MM.1S (cell line): ENCODE results near the gene CFAP65.

Source experiments
- DNase-seq: peaks from one replicate; pipeline ENCODE4 v3.0.0-alpha.2; 2015
- H2AFZ ChIP-seq: fragments of 300-600 bp; sonication (generic); 2 replicates; pipeline ENCODE4 v1.6.0; 2016; ENCODE audit warnings: antibody characterized with exemption, low read length
- H3F3A ChIP-seq: fragments of 300-600 bp; sonication (generic); 2 replicates; pipeline ENCODE4 v1.6.1; 2016; ENCODE audit warnings: mild to moderate bottlenecking, antibody characterized with exemption, low read length, moderate library complexity, mixed read lengths; ENCODE audit not compliant: insufficient read depth
- H3K27ac ChIP-seq: fragments of 300-600 bp; sonication (generic); 2 replicates; pipeline ENCODE4 v1.5.1; 2016; ENCODE audit warnings: mild to moderate bottlenecking, low read length
- H3K27me3 ChIP-seq: fragments of 300-600 bp; sonication (generic); replicated peaks from 2 replicates; pipeline ENCODE4 v1.6.0; 2016; ENCODE audit warnings: low read length; ENCODE audit not compliant: insufficient read depth
- H3K36me3 ChIP-seq: fragments of 300-600 bp; sonication (generic); replicated peaks from 2 replicates; pipeline ENCODE4 v1.6.1; 2016; ENCODE audit warnings: mild to moderate bottlenecking, low read length, mixed read lengths; ENCODE audit not compliant: insufficient read depth
- H3K4me1 ChIP-seq: fragments of 300-600 bp; sonication (generic); 2 replicates; pipeline ENCODE4 v1.6.1; 2016; ENCODE audit warnings: low read length, mixed read lengths
- H3K4me2 ChIP-seq: fragments of 300-600 bp; sonication (generic); 2 replicates; pipeline ENCODE4 v1.6.0; 2016; ENCODE audit warnings: low read depth, low read length
- H3K4me3 ChIP-seq: fragments of 300-600 bp; sonication (generic); 2 replicates; pipeline ENCODE4 v1.5.1; 2016; ENCODE audit warnings: low read length, mixed read lengths
- H3K79me2 ChIP-seq: fragments of 300-600 bp; sonication (generic); 2 replicates; pipeline ENCODE4 v1.6.1; 2016; ENCODE audit warnings: mixed run types, low read length, mixed read lengths
- H3K9ac ChIP-seq: fragments of 300-600 bp; sonication (generic); 2 replicates; pipeline ENCODE4 v1.6.1; 2016; ENCODE audit warnings: low read length, mixed read lengths
- H3K9me2 ChIP-seq: fragments of 300-600 bp; sonication (generic); replicated peaks from 2 replicates; pipeline ENCODE4 v1.6.1; 2016; ENCODE audit warnings: mild to moderate bottlenecking, low read length, mixed read lengths; ENCODE audit not compliant: insufficient read depth
- H3K9me3 ChIP-seq: fragments of 300-600 bp; sonication (generic); replicated peaks from 2 replicates; pipeline ENCODE4 v1.6.1; 2016; ENCODE audit warnings: mild to moderate bottlenecking, low read length, mixed read lengths; ENCODE audit not compliant: insufficient read depth
- H4K20me1 ChIP-seq: fragments of 300-600 bp; sonication (generic); 2 replicates; pipeline ENCODE4 v1.6.1; 2016; ENCODE audit warnings: mild to moderate bottlenecking, low read length, moderate library complexity, mixed read lengths; ENCODE audit not compliant: insufficient read depth
- CTCF ChIP-seq: fragments of 300-600 bp; sonication (generic); IDR thresholded peaks from 2 replicates; pipeline ENCODE4 v1.5.1; 2016; ENCODE audit warnings: antibody characterized with exemption, low read length, mixed read lengths
- EZH2 ChIP-seq: fragments of 300-600 bp; sonication (generic); optimal IDR thresholded peaks from 2 replicates; pipeline ENCODE3; 2017; ENCODE audit warnings: low read depth, mild to moderate bottlenecking, antibody characterized with exemption, low read length, mixed read lengths
- EZH2phosphoT487 ChIP-seq: fragments of 300-600 bp; sonication (generic); IDR thresholded peaks from 2 replicates; pipeline ENCODE4 v1.6.1; 2018; ENCODE audit warnings: antibody characterized with exemption, low read length

Gene CFAP65

GRCh38 chr2:219072741-219073250 is 31.5 kb upstream of the CFAP65 start:
- Histone ChIP-seq H3K36me3 (no peaks in the 10 kb centered on the region; the same call in 1 of the 2 replicates), H3K4me2 (no peak overlapping the region), H2AFZ (no peak overlapping the region), H3K9ac (no peak overlapping the region), H3K27ac (no peak overlapping the region), H3K4me3 (no peak overlapping the region), H3F3A (no peaks in the 10 kb centered on the region), H3K79me2 (no peaks in the 10 kb centered on the region), H3K27me3 (no peaks in the 10 kb centered on the region), H3K9me3 (no peaks in the 10 kb centered on the region), H4K20me1 (no peaks in the 10 kb centered on the region), H3K9me2 (no peaks in the 10 kb centered on the region), H3K4me1 (no peaks in the 10 kb centered on the region)
- TF ChIP-seq EZH2, result no peak
- no peak for DNase-seq

DNA sequence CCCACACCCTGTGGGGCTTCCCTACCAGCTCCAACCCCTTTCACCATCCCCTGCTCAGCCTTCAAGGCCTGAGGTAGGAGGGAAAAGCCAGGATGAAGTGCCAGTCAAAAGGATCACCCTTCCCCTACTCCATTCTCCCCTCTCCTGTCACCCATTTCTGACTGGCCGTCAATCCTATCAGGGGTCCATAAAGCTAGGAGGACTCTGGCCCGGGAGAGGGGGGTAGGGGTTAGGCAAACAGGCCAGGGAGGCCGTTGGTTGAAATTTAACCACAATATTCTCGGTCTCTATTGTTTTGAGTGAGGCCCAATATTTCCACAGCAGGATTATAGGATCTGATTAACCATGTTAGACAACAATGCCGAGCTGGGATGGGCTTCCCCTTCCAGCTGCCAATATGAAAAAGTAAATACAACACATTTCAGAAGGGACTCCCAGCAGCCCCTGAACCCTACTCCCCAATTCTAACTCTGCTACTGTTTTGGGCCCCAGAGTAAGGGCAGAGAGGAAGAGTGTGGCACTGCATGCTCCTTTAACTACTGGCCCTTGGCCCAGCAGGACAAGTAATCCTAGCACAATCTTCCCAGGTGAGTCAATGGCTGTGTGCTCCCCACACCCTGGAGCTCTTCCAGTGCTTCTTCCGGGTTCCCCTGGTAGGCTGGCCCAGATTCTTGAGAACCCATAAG is 30.0 kb upstream of the CFAP65 start:
- H3K4me2 ChIP-seq, result no peak overlapping the region
- H3K4me3 ChIP-seq, result no peak overlapping the region
- no peak overlapping the region for H3K9ac ChIP-seq
- H3K9me3 ChIP-seq, result no peaks in the 10 kb centered on the region
- H3K27me3 ChIP-seq, result no peaks in the 10 kb centered on the region
- H3K4me1 ChIP-seq, result no peaks in the 10 kb centered on the region
- no peaks in the 10 kb centered on the region for H3K36me3 ChIP-seq
- TF ChIP-seq EZH2phosphoT487 (no peak), CTCF (no peak), EZH2 (no peak)
- H4K20me1 ChIP-seq, result no peaks in the 10 kb centered on the region
- no peaks in the 10 kb centered on the region for H3K79me2 ChIP-seq
- no peaks in the 10 kb centered on the region for H3K9me2 ChIP-seq
- no peak overlapping the region for H3K27ac ChIP-seq
- no peak for DNase-seq
- H2AFZ ChIP-seq, result no peak overlapping the region
- H3F3A ChIP-seq, result no peaks in the 10 kb centered on the region

GRCh38 chr2:219065484-219065883 is 24.2 kb upstream of the CFAP65 start:
- H3K4me1 ChIP-seq, result no peaks in the 10 kb centered on the region
- DNase-seq, result no peak
- no peak overlapping the region for H3K4me3 ChIP-seq
- H3K79me2 ChIP-seq, result no peaks in the 10 kb centered on the region
- no peak overlapping the region for H3K27ac ChIP-seq
- H2AFZ ChIP-seq, result no peak overlapping the region
- H3K4me2 ChIP-seq, result no peak overlapping the region
- H3K9me2 ChIP-seq, result no peaks in the 10 kb centered on the region
- H3K36me3 ChIP-seq, result no peaks in the 10 kb centered on the region
- H3K9me3 ChIP-seq, result no peaks in the 10 kb centered on the region
- no peak overlapping the region for H3K9ac ChIP-seq
- no peaks in the 10 kb centered on the region for H3F3A ChIP-seq
- H4K20me1 ChIP-seq, result no peaks in the 10 kb centered on the region
- peaks cover 16% of the 10 kb centered on the region; the same call in 1 of the 2 replicates for H3K27me3 ChIP-seq
- TF ChIP-seq EZH2, result no peak
- TF ChIP-seq EZH2phosphoT487, result no peak
- no peak for TF ChIP-seq CTCF

DNA sequence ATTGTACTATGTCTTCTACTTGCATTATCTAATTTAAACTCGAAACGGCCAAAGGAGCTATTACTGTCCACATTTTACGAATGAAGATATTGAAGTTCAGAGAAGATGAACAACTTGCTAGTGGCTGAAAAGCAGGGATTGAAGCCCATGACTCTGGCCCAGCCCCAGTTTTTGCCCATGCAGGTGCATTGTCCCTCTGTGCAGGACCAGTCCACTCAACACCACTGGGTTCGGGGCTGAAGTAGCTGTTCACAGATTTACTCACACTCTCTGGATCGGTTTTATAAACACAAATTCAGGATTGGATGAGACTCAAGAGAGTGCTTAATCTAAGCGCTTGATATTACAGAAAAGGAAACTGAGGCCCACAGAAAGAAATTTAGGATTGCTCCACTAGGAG is 20.8 kb upstream of the CFAP65 start:
- Histone ChIP-seq H3K36me3 (no peaks in the 10 kb centered on the region), H3K9ac (no peak overlapping the region), H3K27me3 (peaks cover 43% of the 10 kb centered on the region), H3K27ac (no peak overlapping the region), H4K20me1 (no peaks in the 10 kb centered on the region), H3K9me3 (no peaks in the 10 kb centered on the region), H3K79me2 (no peaks in the 10 kb centered on the region), H2AFZ (no peak overlapping the region), H3F3A (no peaks in the 10 kb centered on the region), H3K4me1 (no peaks in the 10 kb centered on the region), H3K9me2 (no peaks in the 10 kb centered on the region), H3K4me3 (no peak overlapping the region), H3K4me2 (no peak overlapping the region)
- DNase-seq, result no peak
- TF ChIP-seq CTCF (no peak), EZH2phosphoT487 (no peak), EZH2 (no peak)
